ENCODE results near the gene MEIS2.

MEIS2 gene

DNA sequence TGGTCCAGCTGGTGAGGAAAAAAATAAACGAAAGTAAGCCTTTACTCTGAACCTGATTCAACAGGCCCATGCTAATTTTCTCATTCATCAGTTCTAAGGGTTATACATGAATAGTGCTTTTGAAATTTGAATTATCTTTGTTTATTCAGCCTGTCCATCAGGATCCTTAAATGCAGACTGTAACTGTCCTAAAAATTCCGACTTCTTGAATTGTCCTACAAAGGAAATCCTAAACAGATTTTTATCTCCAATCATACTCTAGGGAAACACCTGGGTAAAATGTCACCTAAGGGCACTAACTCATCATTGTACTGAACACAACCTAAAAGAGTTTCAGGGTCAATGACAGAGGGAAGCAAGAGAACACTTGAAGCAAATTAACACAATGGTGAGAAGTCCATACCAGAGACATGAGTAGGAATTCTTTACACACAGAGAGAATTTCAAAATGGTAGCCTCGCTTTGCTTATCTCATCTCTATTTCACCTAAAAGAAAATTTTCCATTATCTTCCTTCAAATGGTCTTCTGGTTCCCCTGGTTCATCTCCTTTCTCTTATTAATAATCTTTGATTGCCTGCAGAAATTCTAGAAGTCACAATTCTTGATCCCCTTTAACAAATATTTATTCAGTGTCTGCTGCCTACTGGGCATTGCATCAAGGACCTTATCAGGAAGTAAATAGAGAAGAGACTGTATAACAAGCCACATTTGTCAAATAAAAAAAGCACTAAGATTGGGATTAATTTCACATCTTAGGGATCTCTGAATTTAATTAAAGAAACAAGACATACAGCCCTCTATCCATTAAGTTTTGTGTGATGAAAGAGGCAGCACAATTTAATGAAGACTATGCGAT lies 182.7 kb downstream of the MEIS2 start:
- no peak for DNase-seq

DNA sequence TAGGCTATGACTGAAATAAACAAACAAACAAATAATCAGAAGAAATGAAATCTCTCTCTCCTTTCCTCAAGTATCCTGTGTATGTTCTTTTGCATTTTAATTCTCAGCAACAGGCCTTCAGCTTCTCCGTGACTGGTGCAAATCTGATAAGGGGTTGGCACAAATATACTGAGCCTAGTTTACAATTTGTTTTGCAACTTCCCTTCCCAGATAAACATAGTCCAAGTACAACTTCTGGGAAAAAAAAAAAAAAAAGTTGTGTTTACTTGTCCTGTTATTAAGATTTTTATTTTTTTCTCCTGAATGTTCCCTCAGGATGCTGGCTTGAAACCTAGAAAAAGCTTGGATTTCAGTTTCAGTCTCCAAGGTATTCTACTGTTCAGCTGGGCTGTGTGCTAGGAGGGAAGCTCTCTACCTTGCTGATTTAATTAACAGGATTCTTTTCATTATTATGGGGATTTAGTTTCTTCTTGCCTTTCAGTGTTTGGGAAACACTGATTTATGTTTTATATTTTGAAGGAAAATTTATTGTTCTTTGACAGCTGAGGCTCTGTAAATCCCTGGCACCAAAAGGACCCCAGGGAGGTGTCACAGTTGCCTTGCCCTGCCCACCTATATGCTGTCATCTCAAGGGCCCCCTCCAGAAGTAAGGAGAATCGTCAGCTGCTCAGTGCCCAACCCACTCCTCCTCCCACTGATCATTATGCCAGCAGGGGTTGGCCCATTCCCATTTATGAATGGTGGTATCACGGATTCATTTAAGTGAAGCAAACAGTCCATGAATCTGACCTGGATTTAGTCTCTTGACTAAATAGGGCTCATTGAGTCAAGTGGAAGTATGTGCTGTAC lies 185.2 kb downstream of the MEIS2 start:
- DNase-seq: no peak

DNA sequence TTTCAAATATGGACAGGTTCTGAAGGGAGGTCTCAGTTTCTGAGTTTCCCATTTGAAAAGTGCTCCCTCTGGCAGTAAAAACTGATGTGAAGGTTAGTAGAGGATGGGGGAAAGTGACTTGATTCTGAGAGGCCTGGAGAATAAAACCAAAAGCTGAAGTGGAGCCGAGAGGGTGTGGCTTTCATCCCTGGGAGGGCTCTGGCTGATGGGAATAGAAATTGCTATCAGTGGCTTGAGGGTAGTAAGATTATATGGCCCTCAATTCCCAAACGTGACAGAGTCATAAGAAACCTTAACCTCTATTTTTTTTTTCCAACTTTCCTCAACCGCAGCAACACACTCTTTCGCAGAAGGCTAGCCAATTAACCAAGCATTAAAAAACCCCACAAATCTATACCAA lies 185.9 kb downstream of the MEIS2 start:
- DNase-seq: no peak

DNA sequence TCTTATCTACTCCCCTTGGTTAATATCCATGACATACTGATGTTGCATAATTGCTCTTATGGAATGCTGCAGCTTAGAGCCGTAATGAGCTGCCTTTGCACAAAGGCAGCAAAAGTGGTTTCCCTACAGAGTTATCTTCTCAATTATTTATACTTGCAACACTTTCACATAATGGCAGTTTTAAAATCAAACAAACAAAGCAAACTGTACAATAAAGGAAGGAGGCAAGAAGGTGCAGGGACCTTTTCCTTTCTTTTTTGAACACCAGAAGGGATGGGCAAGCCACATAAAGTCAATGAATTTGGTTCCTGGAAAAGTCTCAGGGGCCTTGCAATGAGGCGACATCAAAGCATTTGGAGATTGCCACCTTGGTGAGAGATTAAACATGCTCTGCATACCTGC lies 188.0 kb downstream of the MEIS2 start:
- DNase-seq: no peak

DNA sequence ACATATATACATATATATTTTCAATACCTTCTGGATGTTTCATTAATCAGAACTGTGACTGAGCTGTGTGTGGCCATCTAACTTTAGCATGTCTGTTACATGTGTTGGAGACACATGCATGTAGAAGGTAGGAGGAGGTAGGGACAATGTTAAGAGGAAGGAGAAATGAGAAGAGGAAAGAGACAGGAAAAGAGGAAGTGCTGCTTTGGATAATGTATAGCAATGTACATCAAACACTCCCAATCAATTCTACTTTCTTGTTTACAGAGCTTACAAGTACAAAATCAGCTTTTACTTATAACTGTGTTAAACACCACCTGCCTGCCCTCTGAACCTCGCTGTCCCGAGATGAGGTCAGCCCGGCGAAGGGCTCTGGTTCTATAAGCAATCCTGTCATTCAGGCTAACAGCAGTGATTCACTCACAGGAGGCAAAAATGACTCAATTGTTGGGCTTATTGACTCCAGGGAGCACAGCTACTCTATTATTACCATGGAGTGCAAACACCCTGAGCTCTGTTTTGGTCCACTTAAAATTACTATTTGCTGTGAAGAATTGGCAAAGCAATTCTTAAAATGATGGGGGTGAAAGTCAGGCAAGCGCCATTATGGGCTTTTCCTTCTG lies 188.9 kb downstream of the MEIS2 start:
- DNase-seq: no peak

DNA sequence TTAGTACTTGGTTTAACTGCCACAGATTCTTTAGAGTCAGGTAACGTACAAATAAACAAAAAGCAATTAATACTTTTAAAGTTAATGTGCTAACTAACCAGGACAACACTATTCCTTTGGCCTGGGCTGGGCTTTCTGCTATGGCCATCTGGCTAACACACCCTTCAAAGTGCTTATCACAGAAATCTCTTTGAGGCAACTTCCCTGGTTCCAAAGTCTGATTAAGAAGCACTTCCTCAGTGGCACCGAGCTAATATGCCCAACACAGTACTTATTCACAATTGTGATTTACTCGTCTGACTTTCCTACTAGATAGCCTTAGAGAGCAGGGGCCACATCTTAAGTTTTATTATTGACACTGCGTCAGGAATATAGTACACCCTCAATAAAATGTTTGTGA lies 191.4 kb downstream of the MEIS2 start:
- no peak for DNase-seq

DNA sequence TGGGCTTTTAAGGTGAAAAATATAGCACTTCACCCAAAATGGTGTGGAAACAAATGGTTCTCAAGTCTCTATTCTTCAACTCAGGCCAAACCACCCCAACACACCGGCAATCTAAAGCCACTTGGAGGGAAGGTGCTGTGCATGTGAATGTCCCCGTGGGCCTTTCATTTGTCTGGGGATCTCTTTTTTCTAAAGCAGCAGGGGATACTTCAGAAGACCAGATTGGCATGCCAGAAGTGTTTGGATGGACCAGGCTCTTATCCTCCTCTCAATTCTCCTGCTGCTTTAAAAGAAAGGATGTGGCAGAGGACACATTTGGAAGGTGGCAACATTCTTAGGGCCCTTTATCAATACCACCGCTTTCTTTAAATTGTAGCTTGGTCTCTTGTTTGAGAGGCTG lies 193.1 kb downstream of the MEIS2 start:
- DNase-seq: no peak

DNA sequence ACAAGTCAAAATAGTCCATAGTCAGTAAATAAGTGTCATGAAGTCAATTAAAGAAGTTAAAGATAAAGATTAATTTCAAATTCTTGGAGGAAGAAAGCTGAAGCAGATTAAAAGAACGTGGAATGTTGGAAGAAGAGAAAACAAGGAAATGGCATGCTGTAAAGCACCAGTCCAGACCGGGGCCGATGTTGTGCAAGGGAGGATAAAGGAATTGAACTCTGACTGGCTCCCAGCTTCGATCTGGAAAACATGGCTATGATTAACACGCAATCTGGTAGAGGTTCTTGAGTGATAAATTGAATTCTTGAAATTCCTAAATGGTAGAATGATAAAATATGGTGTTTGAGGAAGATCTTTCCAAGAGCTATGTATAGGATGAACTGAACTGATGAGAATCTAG lies 194.4 kb downstream of the MEIS2 start:
- no peak for DNase-seq

DNA sequence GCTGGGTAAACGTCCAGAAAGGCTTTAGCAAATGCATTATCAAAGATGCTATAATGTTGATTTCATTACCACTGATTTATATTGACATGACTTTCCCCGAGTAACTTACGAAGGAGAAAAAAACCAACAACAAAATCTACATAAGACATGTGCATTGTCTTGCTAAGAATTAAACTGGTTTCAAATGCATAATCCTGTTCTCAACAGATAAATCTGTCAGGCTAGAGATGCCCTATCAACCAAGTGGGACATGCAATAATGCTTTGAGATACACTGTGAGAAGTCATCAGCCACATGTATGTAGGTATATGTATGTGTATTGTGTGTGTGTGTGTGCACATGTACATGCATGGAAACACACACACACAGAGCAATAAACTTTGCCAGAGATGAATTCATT lies 195.6 kb downstream of the MEIS2 start:
- no peak for DNase-seq

DNA sequence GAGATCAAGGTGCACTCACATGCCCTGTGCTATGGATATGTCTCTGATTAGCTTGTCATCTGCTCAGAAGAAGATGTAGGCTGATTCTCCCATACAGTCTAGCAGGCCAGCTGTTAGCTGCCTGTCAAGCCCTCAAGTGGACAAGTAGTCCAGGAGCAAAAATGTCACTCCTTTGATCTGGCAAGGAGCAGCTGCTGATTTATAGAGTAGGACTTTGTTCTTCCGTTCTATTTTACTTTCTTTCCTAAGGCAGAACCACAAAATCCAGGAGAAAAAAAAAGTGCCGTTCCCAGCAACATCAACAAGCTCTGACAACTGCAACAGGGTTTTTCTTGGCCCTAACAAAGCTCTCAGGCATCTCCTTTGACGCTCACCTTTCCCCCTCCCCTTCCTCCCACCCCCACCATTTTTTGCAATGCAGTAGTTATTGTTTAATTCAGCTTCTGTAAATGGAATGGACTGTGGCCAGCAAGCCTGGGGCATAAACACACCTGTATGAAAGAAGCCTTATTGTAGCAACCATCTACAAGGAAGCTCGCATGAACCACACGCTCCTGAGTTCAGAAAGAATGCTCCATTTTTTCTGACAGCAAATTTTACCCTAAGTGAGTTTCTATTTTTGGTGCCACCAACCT lies 196.3 kb downstream of the MEIS2 start:
- DNase-seq: no peak

DNA sequence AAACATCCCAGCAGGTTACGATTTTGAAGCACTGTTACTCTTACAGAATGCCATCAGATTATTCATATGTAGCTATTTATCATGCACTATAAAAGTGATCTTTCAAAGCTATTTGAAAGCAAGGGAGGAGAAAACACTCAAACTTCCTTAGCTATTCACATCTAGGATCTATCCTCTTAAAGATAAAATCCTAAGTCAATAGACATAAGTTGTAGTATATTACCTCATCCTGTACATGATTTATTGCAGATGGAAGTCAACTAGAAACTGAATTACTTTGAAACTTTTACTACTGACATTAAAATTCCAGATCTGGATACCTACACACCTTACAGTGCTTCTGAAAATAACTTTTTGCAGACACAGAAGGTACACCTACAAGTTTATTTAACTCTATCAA lies 197.2 kb downstream of the MEIS2 start:
- no peak for DNase-seq

DNA sequence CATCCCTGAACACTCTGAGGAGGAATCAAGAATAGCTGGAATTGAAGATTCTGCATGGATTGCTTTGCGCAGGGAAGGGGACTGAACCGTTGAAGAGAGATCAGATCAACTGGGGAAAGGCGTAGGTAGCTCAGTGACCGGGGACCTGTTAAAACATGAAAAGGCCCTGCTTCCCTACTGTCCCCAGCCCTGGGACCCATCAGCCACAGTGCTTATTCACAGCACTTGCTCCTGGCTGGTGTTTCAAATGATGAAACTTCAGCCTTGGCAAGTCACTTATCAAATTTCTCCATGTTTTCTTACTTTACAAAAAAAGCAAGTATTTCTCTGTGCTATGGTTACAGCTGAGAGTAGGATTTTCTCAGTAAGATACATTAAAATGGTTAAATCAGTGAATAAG lies 199.3 kb downstream of the MEIS2 start:
- no peak for DNase-seq

DNA sequence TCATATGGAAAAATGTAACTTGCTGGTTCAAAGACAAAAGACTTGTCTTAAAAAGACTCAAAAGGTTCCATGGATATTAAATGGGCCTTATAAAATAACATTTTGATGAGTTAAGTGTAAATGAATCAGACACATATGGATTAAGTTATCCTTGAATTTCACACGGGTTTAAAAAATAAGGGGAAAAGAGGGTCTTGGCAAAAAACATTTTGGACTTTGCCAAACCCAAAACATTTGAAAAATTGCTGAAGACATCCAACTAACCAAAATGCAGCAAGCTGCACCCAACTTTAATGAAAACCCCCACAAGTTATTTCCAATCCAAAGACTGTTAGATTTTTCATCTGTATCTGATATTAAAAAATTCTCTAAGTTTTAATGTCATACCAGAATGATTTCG lies 200.7 kb downstream of the MEIS2 start:
- no peak for DNase-seq

DNA sequence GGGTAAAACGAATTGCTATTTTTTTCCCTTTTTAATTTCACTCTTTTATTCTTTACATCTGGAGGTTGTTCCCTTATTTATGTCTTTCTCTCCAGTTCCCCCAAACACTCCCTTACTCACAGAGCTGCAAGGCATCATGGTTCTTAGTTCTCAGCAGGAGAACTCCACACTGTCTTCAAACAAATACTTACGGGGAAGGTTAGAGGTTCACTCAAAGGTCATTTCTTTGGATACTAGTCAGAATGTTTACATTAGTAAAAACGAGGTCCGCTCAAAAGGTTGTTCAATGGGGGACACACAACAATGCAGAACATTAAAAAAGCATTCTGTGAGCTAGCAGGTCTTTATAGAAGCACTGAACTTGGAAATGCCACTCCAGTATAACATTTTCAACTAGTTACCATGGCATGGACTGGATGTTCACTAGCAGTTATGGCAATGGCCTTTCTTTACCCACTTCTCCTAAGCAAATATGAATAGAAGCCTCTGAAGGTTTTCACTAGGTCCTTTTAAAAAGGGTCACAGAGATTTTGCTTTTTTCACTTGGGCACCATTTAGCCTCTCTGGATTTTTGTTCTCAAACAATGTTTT lies 201.7 kb downstream of the MEIS2 start:
- DNase-seq: no peak

DNA sequence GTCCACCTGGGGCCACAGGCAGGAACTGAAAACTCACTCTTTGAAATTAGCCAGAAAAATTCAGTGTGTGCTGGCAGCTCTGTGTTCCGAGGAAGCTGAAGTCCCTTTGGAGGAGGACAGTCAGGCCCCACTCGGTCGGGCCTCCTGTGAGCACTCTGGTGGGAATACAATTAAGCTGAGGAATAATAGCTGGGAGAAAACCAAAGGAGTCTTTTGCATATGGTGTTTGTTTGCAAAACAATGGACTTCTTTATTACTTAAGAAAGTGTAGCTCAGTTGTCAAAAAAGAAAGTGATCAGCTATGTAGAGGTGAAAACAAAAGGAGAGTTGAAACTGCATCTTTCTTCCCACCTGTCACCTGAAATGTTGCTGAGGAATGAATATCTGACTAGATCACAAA lies 202.5 kb downstream of the MEIS2 start:
- DNase-seq: no peak

DNA sequence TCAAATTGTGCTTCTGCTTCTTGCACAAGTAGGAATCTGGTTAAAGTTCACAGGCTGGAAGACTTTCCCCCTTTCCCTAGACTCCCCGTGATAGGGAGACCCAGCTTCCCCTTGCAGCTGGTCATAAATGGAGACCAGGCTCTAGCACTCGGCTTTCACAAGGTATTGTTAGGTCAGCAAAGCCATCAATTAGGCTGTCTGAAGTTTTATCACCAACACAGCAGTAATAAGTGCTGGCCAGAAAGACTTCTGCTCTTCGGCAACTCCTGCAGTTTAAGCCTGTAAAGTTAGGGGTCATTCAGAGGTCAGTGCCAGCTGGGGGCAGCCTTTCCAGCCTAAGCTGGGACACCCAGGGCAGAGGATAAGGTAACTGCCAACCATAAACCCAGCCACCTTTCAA lies 203.4 kb downstream of the MEIS2 start:
- no peak for DNase-seq

DNA sequence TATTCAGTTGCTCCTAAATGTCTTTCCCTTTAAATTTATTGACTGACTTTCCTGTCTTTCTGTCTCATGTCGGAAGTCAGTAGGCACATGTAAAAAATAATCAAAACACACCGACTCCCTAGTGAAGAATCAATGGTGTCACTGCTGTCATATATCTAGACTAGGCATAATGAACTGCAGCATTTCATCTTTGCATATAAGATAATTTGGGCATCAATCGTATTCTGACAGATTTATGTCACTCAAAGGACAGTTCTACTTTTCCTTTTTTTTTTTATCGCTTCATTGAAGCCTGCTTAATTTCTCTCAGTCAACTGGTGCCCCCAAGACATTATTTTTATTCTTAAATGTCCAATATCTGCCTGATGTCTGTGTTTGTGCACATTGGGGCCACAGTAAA lies 206.3 kb downstream of the MEIS2 start:
- no peak for DNase-seq

DNA sequence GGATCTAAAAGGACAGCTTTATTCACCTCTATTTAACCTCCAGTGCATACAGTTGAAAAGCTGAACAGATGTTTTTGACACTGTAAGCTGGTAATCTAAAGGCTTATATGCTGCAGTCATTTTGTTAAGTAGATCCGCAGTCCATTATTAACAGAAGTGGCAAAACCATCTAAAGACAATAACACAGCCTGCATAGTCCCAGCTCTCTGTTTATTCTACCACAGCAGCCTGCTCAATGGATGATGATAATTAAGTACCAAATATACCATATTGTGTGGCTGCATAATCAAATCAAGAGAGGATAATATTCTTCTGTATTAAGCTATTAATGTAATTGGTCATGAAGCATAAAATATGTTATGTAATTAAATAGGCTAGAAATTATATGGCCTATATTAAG lies 207.1 kb downstream of the MEIS2 start:
- DNase-seq: no peak

DNA sequence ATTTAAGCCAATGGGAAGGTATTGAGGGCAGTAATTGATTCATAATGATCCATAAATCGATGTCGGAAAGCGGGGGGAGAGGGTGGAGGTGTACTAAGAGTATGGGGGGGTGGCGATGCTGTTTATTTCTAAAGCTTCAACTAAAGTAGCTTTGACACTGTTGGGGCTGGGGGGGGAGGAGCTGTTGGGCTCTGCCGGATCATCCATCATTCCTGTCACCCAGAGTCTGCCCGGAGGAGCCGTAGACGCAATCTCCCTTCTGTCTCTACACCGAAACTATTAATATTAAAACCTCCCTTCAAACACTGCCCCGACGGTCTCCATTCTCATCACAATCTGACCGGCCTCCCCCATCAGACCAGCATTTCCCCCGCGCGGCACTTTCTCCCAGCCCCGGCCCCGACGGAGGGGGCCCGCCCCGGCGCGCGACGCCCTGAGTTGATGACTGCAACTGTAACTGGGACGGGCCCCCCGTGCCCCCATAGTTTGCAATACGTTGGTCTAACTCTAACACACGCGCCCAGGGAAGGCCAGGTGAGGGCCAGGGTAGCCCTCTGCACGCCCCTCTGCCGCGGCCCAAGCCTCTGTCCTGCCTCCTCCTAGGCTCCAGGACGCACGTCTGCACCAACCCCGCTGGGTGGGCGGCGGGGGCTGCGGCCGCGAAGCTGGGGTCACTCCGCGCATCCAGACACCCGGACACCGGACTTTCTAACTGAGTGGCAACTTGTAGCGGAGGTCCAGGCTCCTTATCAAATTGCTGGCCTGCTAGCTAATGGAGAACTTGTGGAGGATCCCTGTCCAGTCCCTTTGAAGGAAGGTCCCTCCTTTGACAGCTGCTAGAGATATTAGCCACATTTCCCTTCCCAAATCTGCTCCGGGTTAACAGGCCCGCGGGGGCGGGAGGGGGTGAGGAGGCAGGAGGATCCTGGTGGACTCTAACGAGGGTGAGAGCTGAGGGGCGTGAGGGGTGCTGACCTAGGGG lies 212.0 kb downstream of the MEIS2 start:
- no peak for DNase-seq

DNA sequence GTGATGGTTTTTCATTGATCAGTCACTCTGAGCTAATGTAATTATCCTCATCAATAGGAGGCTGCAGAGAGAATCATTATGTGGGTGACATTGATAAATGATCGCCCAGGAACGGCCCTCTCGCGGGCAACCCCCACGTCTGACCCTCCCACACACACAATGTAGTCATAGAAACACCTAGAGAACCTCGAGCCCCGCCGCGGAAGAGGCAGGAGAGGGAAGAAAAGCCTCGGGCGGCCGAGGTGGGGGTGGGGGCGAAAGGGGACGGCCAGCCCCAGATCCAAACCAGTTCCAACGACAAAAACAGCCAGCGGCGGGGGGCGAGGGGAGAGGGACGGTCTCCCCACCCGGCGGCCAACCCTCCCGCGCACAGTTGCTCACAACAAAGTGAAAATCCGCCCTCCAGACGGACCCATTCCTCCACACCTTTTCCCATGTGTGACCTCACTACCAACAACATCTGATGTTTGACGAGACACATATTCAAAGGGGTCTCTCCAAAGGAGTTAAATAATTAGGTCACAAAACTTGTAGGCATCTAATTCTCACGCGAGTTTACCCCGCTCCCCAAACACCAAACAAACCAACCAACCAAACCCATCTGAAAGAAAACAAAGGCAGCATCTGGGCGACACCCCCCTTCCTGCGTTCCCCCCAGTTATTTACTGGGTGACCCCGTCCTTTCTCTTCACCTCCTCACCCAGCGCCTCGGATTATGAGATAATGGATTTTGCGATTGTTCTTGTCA lies 213.0 kb downstream of the MEIS2 start:
- DNase-seq: no peak

DNA sequence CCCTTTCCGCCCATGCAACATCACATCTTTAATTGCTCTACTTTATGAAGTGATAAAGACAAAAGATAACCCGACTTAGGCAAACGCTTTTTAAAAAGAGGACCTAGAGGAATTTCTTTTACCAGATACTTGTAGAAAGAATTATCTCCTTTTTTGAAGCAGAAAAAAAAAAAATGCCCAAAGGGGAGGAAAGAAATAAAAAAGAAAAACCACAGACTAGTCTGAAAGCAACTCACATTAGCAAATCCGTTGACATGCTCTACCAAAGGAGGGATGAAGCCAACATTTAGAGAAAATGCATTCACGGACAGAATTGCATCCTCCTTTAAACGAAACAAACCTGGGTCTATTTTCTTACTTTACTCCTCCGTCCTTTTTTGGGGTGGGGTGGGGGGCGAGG lies 213.6 kb downstream of the MEIS2 start:
- DNase-seq: no peak
